Endothelial cell of umbilical vein (primary cell): ENCODE results near the gene LRRC14B. TPM values are rescaled to one million over a fixed set of nuclear protein-coding genes. Genes with fewer than 3 reads are reported as not detected.

Experiments
- BruUV-seq: library from RNA; stranded (reverse); fragments of 400-500 nt; replicated peaks from 2 replicates; lab custom pipeline; 2021; lab: Mats Ljungman, UMichigan
- CTCF ChIA-PET: fragments of 300-600, 350-600 bp; sonication (Branson Sonifier 250); formaldehyde crosslinking; loops from one replicate; lab custom pipeline; 2021; ENCODE audit warnings: antibody characterized with exemption, inconsistent platforms; lab: Charles Lee
- POLR2A ChIA-PET: fragments of 300-600, 350-600 bp; sonication (Branson Sonifier 250); formaldehyde crosslinking; loops from one replicate; lab custom pipeline; 2021; ENCODE audit warnings: antibody characterized with exemption, inconsistent platforms; lab: Charles Lee
- DNase-seq: peaks from one replicate; pipeline ENCODE4 v3.0.0-alpha.2; 2011; ENCODE audit warnings: low read depth, low spot score
- FAIRE-seq: peaks from 2 replicates; lab custom pipeline; 2011; peaks lifted over from hg19 to GRCh38; lab: Jason Lieb, UNC
- H2AFZ ChIP-seq: 2 replicates; pipeline ENCODE4 v1.6.0; 2012; ENCODE audit warnings: low read depth, low read length, control low read depth, inconsistent platforms
- H3K27ac ChIP-seq: 2 replicates; pipeline ENCODE4 v1.5.1; 2011; ENCODE audit warnings: low read depth, mild to moderate bottlenecking, control low read depth, low read length, moderate library complexity; ENCODE audit not compliant: insufficient read depth
- H3K27me3 ChIP-seq, 2 experiments: 2 replicates each; pipeline versions ENCODE4 v1.6.0 to v1.6.1; 2011; ENCODE audit warnings: low read length in 2 of 2, mixed read lengths in 1 of 2; ENCODE audit not compliant: control insufficient read depth in 2 of 2, insufficient read depth in 2 of 2
- H3K36me3 ChIP-seq, 2 experiments: 2 replicates in 1 of 2; 3 replicates in 1 of 2; pipeline ENCODE4 v1.5.1; 2011; ENCODE audit warnings: low read length in 2 of 2, mild to moderate bottlenecking in 1 of 2, moderate library complexity in 1 of 2; ENCODE audit not compliant: control insufficient read depth in 2 of 2, insufficient read depth in 2 of 2; ENCODE audit errors: extremely low read depth in 1 of 2
- H3K4me1 ChIP-seq: 3 replicates; pipeline ENCODE4 v1.5.1; 2011; ENCODE audit warnings: mild to moderate bottlenecking, low read length; ENCODE audit not compliant: control insufficient read depth, insufficient read depth; ENCODE audit errors: extremely low read depth
- H3K4me2 ChIP-seq: 2 replicates; pipeline ENCODE4 v1.6.1; 2011; ENCODE audit warnings: low read length, control low read depth, mixed read lengths; ENCODE audit not compliant: insufficient read depth
- H3K4me3 ChIP-seq, 3 experiments: fragments of 200-600 bp in 1 of 3; sonication (generic), shearing (Covaris generic) in 1 of 3; replicated peaks in 1 of 3; 2 replicates each; pipeline ENCODE4 v1.5.1; 2011 to 2016; ENCODE audit warnings: control low read depth in 3 of 3, low read length in 3 of 3, mild to moderate bottlenecking in 2 of 3, inconsistent platforms in 1 of 3, low read depth in 1 of 3, moderate library complexity in 1 of 3; ENCODE audit not compliant: insufficient read depth in 1 of 3
- H3K79me2 ChIP-seq: 2 replicates; pipeline ENCODE4 v1.6.0; 2012; ENCODE audit warnings: low read length, inconsistent platforms; ENCODE audit not compliant: control insufficient read depth, insufficient read depth
- H3K9ac ChIP-seq: replicated peaks from 2 replicates; pipeline ENCODE3; 2011; ENCODE audit warnings: low read length, control low read depth; ENCODE audit not compliant: insufficient read depth; ENCODE audit errors: extremely low read depth
- H3K9me1 ChIP-seq: replicated peaks from 3 replicates; pipeline ENCODE4 v1.6.0; 2011; ENCODE audit warnings: mild to moderate bottlenecking, low read length; ENCODE audit not compliant: control insufficient read depth, insufficient read depth; ENCODE audit errors: extremely low read depth
- H3K9me3 ChIP-seq: replicated peaks from 2 replicates; pipeline ENCODE4 v1.5.1; 2012; ENCODE audit warnings: low read length, inconsistent platforms; ENCODE audit not compliant: control insufficient read depth, insufficient read depth
- H4K20me1 ChIP-seq: replicated peaks from 2 replicates; pipeline ENCODE3; 2011; ENCODE audit warnings: mild to moderate bottlenecking, low read length; ENCODE audit not compliant: control insufficient read depth, insufficient read depth; ENCODE audit errors: extremely low read depth
- EZH2 ChIP-seq: IDR thresholded peaks from 2 replicates; pipeline ENCODE4 v1.6.1; 2012; ENCODE audit warnings: borderline replicate concordance, low read depth, mild to moderate bottlenecking, moderate library complexity, low read length, inconsistent platforms; ENCODE audit not compliant: severe bottlenecking
- FOS ChIP-seq: IDR thresholded peaks from 2 replicates; pipeline ENCODE4 v1.6.1; 2011; ENCODE audit warnings: mild to moderate bottlenecking, low read length, moderate library complexity, borderline replicate concordance; ENCODE audit not compliant: insufficient read depth
- GATA2 ChIP-seq: IDR thresholded peaks from 2 replicates; pipeline ENCODE4 v1.7.0; 2011; ENCODE audit warnings: low read depth, mild to moderate bottlenecking, moderate library complexity, mixed read lengths, low read length; ENCODE audit not compliant: insufficient read length, insufficient read depth
- JUN ChIP-seq: IDR thresholded peaks from 2 replicates; pipeline ENCODE4 v1.6.1; 2011; ENCODE audit warnings: borderline replicate concordance, low read depth; ENCODE audit not compliant: insufficient read length, insufficient read depth
- MYC ChIP-seq: IDR thresholded peaks from one replicate; pipeline ENCODE4 v1.6.1; 2011; ENCODE audit warnings: mild to moderate bottlenecking, low read depth, low read length
- POLR2A ChIP-seq: IDR thresholded peaks from 2 replicates; pipeline ENCODE4 v1.6.1; 2012; ENCODE audit warnings: low read depth, mild to moderate bottlenecking, control low read depth, low read length
- POLR2AphosphoS5 ChIP-seq: IDR thresholded peaks from 2 replicates; pipeline ENCODE4 v1.6.1; 2012; ENCODE audit warnings: low read depth, mild to moderate bottlenecking, control low read depth, low read length, moderate library complexity; ENCODE audit not compliant: insufficient read depth
- dilution Hi-C: fragments of 300-500 bp; cut with MboI; formaldehyde crosslinking; loops from one replicate; pipeline ENCODE4 v1.15.0; 2019; ENCODE audit warnings: low sequenced_read_pairs; ENCODE audit not compliant: extremely low pct_ligation_motif_present
- intact Hi-C: fragments of 100-400 bp; cut with micrococcal nuclease; formaldehyde crosslinking; loops from one replicate; pipeline ENCODE4 v1.10.0; 2022
- polyA plus RNA-seq, 4 experiments: library from polyadenylated mRNA; depleted of rRNA in 3 of 4; stranded (reverse) in 3 of 4; unstranded in 1 of 4; fragments of >200 nt; gene quantifications; 2 replicates each; pipeline versions ENCODE4 v1.2.1 to v1.2.3, GENCODE V29; 2011 to 2012; ENCODE audit warnings: missing spikeins in 1 of 4
- total RNA-seq: library from RNA; stranded (reverse); gene quantifications from 2 replicates; pipeline ENCODE4 v1.2.3, GENCODE V29; 2021
- TF ChIP-seq, protein P1 (sequence below): IDR thresholded peaks from 2 replicates; pipeline ENCODE4 v1.6.1; 2011; ENCODE audit not compliant: insufficient read depth, insufficient read length
- TF ChIP-seq, protein P2 (sequence below), 2 donors: IDR thresholded peaks; 1 replicate in 1 of 2; 2 replicates in 1 of 2; pipeline ENCODE4 v1.5.1; 2011; ENCODE audit warnings: low read length in 2 of 2, mild to moderate bottlenecking in 2 of 2, moderate library complexity in 2 of 2, control low read depth in 1 of 2, inconsistent platforms in 1 of 2, low read depth in 1 of 2; ENCODE audit not compliant: insufficient read depth in 1 of 2; ENCODE audit errors: extremely low read depth in 1 of 2

The LRRC14B gene
- total and polyA plus RNA-seq, 2 donors (not counting 3 experiments of a cell fraction or from before 2014, with no cell fraction given): not detected

DNA sequence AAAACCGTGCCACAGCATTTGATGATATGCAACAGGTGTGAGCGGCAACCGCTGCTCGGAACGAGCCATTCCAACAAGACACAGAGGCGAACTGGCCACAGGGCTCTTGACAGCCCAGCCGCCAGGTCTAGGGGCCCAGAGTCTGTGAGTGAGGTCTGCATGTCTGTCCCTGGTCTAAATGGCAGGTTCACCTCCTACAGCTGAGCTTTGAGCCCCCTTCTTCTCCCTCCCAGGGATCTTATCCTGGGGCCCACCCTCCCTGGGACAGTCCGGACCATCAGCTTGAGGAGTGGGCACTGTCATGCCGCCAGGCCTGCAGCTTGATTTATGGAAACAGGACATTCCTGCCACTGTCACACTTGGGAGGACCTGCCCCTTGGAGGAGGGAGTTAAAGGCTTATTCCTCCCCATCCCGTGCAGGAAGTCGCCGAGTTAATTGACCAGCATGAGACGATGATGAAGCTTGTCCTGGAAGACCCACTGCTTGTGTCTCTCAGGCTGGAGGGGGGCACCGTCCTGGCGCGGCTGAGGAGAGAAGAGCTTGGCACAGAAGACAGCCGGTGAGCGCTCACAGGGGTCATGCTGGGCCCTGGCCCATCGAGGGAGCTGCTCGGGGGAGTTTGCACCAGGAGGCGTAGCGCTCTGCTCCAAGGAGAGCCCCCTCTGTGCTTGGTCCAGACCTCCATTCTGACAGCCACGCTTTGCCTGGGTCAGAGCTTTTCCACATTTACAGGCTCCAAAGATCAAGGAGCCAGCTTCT is 35.5 kb upstream of the LRRC14B start:
- BruUV-seq: no TSS peak

More for the DNA sequence above, 35.5 kb upstream of the LRRC14B start:
- dilution Hi-C loops: no loop called here
- DNase-seq (no peak), FAIRE-seq (no peak)
- CTCF ChIA-PET: interaction anchor here (0.9 kb wide), 1 partner anchor 16 kb away, joined by 3 read pairs; no protein-coding TSS in a partner anchor
- no peaks in the 10 kb centered on the region for H4K20me1 ChIP-seq
- H3K4me1 ChIP-seq: no peaks in the 10 kb centered on the region
- H3K4me3 ChIP-seq: no peak overlapping the region
- TF ChIP-seq, protein P1, sequence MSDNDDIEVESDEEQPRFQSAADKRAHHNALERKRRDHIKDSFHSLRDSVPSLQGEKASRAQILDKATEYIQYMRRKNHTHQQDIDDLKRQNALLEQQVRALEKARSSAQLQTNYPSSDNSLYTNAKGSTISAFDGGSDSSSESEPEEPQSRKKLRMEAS: no peak
- TF ChIP-seq, protein P2, sequence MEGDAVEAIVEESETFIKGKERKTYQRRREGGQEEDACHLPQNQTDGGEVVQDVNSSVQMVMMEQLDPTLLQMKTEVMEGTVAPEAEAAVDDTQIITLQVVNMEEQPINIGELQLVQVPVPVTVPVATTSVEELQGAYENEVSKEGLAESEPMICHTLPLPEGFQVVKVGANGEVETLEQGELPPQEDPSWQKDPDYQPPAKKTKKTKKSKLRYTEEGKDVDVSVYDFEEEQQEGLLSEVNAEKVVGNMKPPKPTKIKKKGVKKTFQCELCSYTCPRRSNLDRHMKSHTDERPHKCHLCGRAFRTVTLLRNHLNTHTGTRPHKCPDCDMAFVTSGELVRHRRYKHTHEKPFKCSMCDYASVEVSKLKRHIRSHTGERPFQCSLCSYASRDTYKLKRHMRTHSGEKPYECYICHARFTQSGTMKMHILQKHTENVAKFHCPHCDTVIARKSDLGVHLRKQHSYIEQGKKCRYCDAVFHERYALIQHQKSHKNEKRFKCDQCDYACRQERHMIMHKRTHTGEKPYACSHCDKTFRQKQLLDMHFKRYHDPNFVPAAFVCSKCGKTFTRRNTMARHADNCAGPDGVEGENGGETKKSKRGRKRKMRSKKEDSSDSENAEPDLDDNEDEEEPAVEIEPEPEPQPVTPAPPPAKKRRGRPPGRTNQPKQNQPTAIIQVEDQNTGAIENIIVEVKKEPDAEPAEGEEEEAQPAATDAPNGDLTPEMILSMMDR (IDR thresholded peaks at IDR 0.05; ENCODE audit: extremely low read depth in 1 of 2, insufficient read depth in 1 of 2, low read depth in 1 of 2, low read length in 2 of 2): no peak
- TF ChIP-seq JUN: no peak
- TF ChIP-seq FOS: no peak
- no peak for TF ChIP-seq POLR2AphosphoS5
- TF ChIP-seq MYC: no peak
- no peak for TF ChIP-seq EZH2
- no peak for TF ChIP-seq POLR2A
- TF ChIP-seq GATA2: no peak
- H3K27ac ChIP-seq: no peak overlapping the region
- POLR2A ChIA-PET: no interaction called here
- no peaks in the 10 kb centered on the region for H3K79me2 ChIP-seq
- no peak overlapping the region for H3K4me2 ChIP-seq
- H3K9me1 ChIP-seq: no peaks in the 10 kb centered on the region
- intact Hi-C loops: no loop called here
- H3K36me3 ChIP-seq: no peaks in the 10 kb centered on the region
- H3K9me3 ChIP-seq: no peaks in the 10 kb centered on the region
- H3K27me3 ChIP-seq: peaks cover 0 to 5% of the 10 kb centered on the region in 2 experiments
- no peak overlapping the region for H2AFZ ChIP-seq
- no peak overlapping the region for H3K9ac ChIP-seq
